PC-9 (cell line): ENCODE measurements around the gene RAG1. TPM values are rescaled to one million over a fixed set of nuclear protein-coding genes. Genes with fewer than 3 reads are reported as not detected.
"Not testable (repeated sequence)": the region's sequence is repeated elsewhere in the genome, so short reads cannot be mapped to it uniquely, and the experiment has no call there.

Experiments
- BruUV-seq: library from RNA; stranded (reverse); fragments of 400-500 nt; replicated peaks from 2 replicates; lab custom pipeline; 2021; lab: Mats Ljungman, UMichigan
- CTCF ChIA-PET: fragments of 300-600 bp; sonication (Branson Sonifier 250); formaldehyde crosslinking; loops from one replicate; lab custom pipeline; 2022; ENCODE audit warnings: antibody characterized with exemption; lab: Charles Lee
- POLR2A ChIA-PET: fragments of 300-600 bp; sonication (Branson Sonifier 250); formaldehyde crosslinking; loops from one replicate; lab custom pipeline; 2022; ENCODE audit warnings: antibody characterized with exemption; ENCODE audit not compliant: unreplicated experiment; lab: Charles Lee
- DNase-seq, 2 experiments: peaks; one replicate each; pipeline versions ENCODE4 v3.0.0 to v3.0.0-alpha.2; 2015 to 2022; ENCODE audit warnings: mixed read lengths in 1 of 2
- H2AFZ ChIP-seq: fragments of 200-600 bp; sonication (generic); 2 replicates; pipeline ENCODE4 v1.8.1; 2017; ENCODE audit warnings: antibody characterized with exemption
- H3F3A ChIP-seq: fragments of 200-600 bp; sonication (generic); 2 replicates; pipeline ENCODE4 v1.8.1; 2017; ENCODE audit warnings: antibody characterized with exemption, mild to moderate bottlenecking, low read depth; ENCODE audit not compliant: insufficient read depth
- H3K27ac ChIP-seq: fragments of 200-600 bp; sonication (generic); 2 replicates; pipeline ENCODE4 v1.6.1; 2016; ENCODE audit warnings: mixed run types
- H3K27me3 ChIP-seq: fragments of 200-600 bp; sonication (generic); 2 replicates; pipeline ENCODE4 v1.6.1; 2016; ENCODE audit warnings: low read depth, mixed run types; ENCODE audit not compliant: insufficient read depth
- H3K36me3 ChIP-seq: fragments of 200-600 bp; sonication (generic); 2 replicates; pipeline ENCODE4 v1.6.1; 2016; ENCODE audit warnings: low read depth, mixed run types
- H3K4me1 ChIP-seq: fragments of 200-600 bp; sonication (generic); replicated peaks from 2 replicates; pipeline ENCODE4 v1.6.1; 2016; ENCODE audit warnings: mixed run types; ENCODE audit not compliant: insufficient read depth
- H3K4me2 ChIP-seq: fragments of 200-600 bp; sonication (generic); 2 replicates; pipeline ENCODE4 v1.6.1; 2017; ENCODE audit warnings: mixed run types
- H3K4me3 ChIP-seq: fragments of 200-600 bp; sonication (generic); 2 replicates; pipeline ENCODE4 v1.6.1; 2016; ENCODE audit warnings: mixed run types
- H3K79me2 ChIP-seq: fragments of 200-600 bp; sonication (generic); 2 replicates; pipeline ENCODE4 v1.6.1; 2017; ENCODE audit warnings: low read depth, mixed run types
- H3K9me2 ChIP-seq: fragments of 200-600 bp; sonication (generic); 2 replicates; pipeline ENCODE4 v1.8.1; 2017; ENCODE audit warnings: mild to moderate bottlenecking; ENCODE audit not compliant: insufficient read depth
- H3K9me3 ChIP-seq: fragments of 200-600 bp; sonication (generic); 2 replicates; pipeline ENCODE4 v1.8.1; 2016; ENCODE audit warnings: low read depth; ENCODE audit not compliant: insufficient read depth
- H4K20me1 ChIP-seq: fragments of 200-600 bp; sonication (generic); 2 replicates; pipeline ENCODE4 v1.8.1; 2017; ENCODE audit not compliant: insufficient read depth
- CTCF ChIP-seq: fragments of 200-600 bp; sonication (generic); conservative IDR thresholded peaks from 2 replicates; pipeline ENCODE4 v1.6.1; 2017; ENCODE audit warnings: mixed run types, antibody characterized with exemption, mild to moderate bottlenecking, moderate library complexity
- EZH2 ChIP-seq: fragments of 200-600 bp; sonication (generic); IDR thresholded peaks from 2 replicates; pipeline ENCODE4 v1.8.0; 2017; ENCODE audit warnings: antibody characterized with exemption, low read depth
- intact Hi-C: fragments of 100-400 bp; cut with micrococcal nuclease; formaldehyde crosslinking; loops from one replicate; pipeline ENCODE4 v1.10.0; 2022; ENCODE audit not compliant: unreplicated experiment
- total RNA-seq: library from RNA; stranded (reverse); gene quantifications from 2 replicates; pipeline ENCODE4 v1.2.3, GENCODE V29; 2021

The RAG1 gene
- total RNA-seq, 1 experiment from 2014 or later, result 0.31 TPM

GRCh38 chr11:36534276-36534840 lies 33.4 kb upstream of the RAG1 start:
- DNase-seq, result no peak
- CTCF ChIA-PET, result no interaction called here
- TF ChIP-seq CTCF (no peak), EZH2 (no peak)
- Histone ChIP-seq H3F3A (no peaks in the 10 kb centered on the region), H3K4me3 (no peak overlapping the region), H3K9me3 (0 out of 2 replicates have a peak, but pooled peaks cover 3% of the 10 kb centered on the region), H3K79me2 (no peaks in the 10 kb centered on the region), H3K27ac (no peak overlapping the region), H4K20me1 (no peaks in the 10 kb centered on the region), H3K4me1 (no peaks in the 10 kb centered on the region), H3K27me3 (peaks cover 9% of the 10 kb centered on the region; the same call in 1 of the 2 replicates), H2AFZ (no peak overlapping the region), H3K9me2 (no peaks in the 10 kb centered on the region), H3K36me3 (no peaks in the 10 kb centered on the region), H3K4me2 (no peak overlapping the region)
- POLR2A ChIA-PET, result no interaction called here
- intact Hi-C loops, result no loop called here
- no TSS peak for BruUV-seq

GRCh38 chr11:36540998-36541397 lies 26.8 kb upstream of the RAG1 start:
- Histone ChIP-seq H3F3A (no peaks in the 10 kb centered on the region), H3K27ac (no peak overlapping the region), H3K79me2 (no peaks in the 10 kb centered on the region), H3K4me1 (no peaks in the 10 kb centered on the region), H2AFZ (no peak overlapping the region), H3K4me2 (no peak overlapping the region), H4K20me1 (no peaks in the 10 kb centered on the region), H3K4me3 (no peak overlapping the region), H3K9me3 (no peaks in the 10 kb centered on the region), H3K36me3 (no peaks in the 10 kb centered on the region), H3K9me2 (no peaks in the 10 kb centered on the region), H3K27me3 (peaks cover 59% of the 10 kb centered on the region)
- peak in 1 of 2 experiments; percentile 3 for DNase-seq
- no TSS peak for BruUV-seq
- POLR2A ChIA-PET, result interaction anchor here (0.5 kb wide), 1 partner anchor 1598 kb away, joined by 3 read pairs; no protein-coding TSS in a partner anchor
- CTCF ChIA-PET, result no interaction called here
- intact Hi-C loops, result no loop called here
- TF ChIP-seq CTCF, result peak; percentile 53; the same call in 1 of the 2 replicates
- TF ChIP-seq EZH2, result no peak

GRCh38 chr11:36550385-36551115 lies 17.3 kb upstream of the RAG1 start:
- TF ChIP-seq EZH2 (no peak), CTCF (no peak)
- no peaks in the 10 kb centered on the region for H4K20me1 ChIP-seq

GRCh38 chr11:36557390-36557789 lies 10.4 kb upstream of the RAG1 start:
- H3K36me3 ChIP-seq, CTCF ChIA-PET, H4K20me1 ChIP-seq, H3K9me2 ChIP-seq, POLR2A ChIA-PET, intact Hi-C loops, H3F3A ChIP-seq, BruUV-seq, H3K27me3 ChIP-seq, H3K79me2 ChIP-seq: not testable (repeated sequence)
- DNase-seq, result peak in 1 of 2 experiments; percentile 61
- Histone ChIP-seq H3K4me2 (peak overlapping the region; percentile 97), H3K4me3 (peak overlapping the region; percentile 75), H2AFZ (peak overlapping the region; percentile 99), H3K27ac (peak overlapping the region; percentile 48), H3K9me3 (peaks cover 13% of the 10 kb centered on the region), H3K4me1 (peaks cover 12% of the 10 kb centered on the region)

More at GRCh38 chr11:36550385-36551115, 17.3 kb upstream of the RAG1 start:
- H2AFZ ChIP-seq, result no peak overlapping the region
- DNase-seq, result no peak
- peaks cover 33% of the 10 kb centered on the region for H3K27me3 ChIP-seq
- CTCF ChIA-PET, result no interaction called here
- H3F3A ChIP-seq, result no peaks in the 10 kb centered on the region
- no peaks in the 10 kb centered on the region for H3K36me3 ChIP-seq
- no peaks in the 10 kb centered on the region for H3K9me2 ChIP-seq
- POLR2A ChIA-PET, result no interaction called here
- intact Hi-C loops, result no loop called here
- H3K4me2 ChIP-seq, result no peak overlapping the region
- no peak overlapping the region for H3K27ac ChIP-seq
- no peaks in the 10 kb centered on the region for H3K79me2 ChIP-seq
- H3K4me3 ChIP-seq, result no peak overlapping the region
- H3K9me3 ChIP-seq, result no peaks in the 10 kb centered on the region
- H3K4me1 ChIP-seq, result no peaks in the 10 kb centered on the region
- no TSS peak for BruUV-seq
